Measurements from ENCODE around the gene WWOX. TPM values are rescaled to one million over a fixed set of nuclear protein-coding genes. Genes with fewer than 3 reads are reported as not detected.

Gene WWOX
- total RNA-seq, 6 experiments from 2014 or later = 13.0 to 24.3 (median 16.5) TPM

- Histone ChIP-seq H3K4me1 (peaks cover 0 to 14% (median 0%) of the 10 kb centered on the region in 4 donors), H3K9me3 (no peaks in the 10 kb centered on the region), H3K36me3 (no peaks in the 10 kb centered on the region), H3K27me3 (no peaks in the 10 kb centered on the region), H3K4me3 (no peak overlapping the region), H3K27ac (no peak overlapping the region)
- intact Hi-C loops (cut with DNase I) = no loop called here
- ATAC-seq (no peak), DNase-seq (no peak)
- TF ChIP-seq POLR2A (IDR thresholded peaks at IDR 0.05) (no peak), CTCF (IDR thresholded peaks at IDR 0.05) (no peak)
- WGBS (ENCODE audit: insufficient coverage, low coverage, low lambda C conversion rate, missing lambda C conversion rate) = 89% methylated on average over 1 of the region's 1 CpG
Observed at GRCh38 chr16:78731785-78732184, 632.3 kb downstream of the WWOX start.

- ATAC-seq = no peak
- H3K4me3 ChIP-seq = no peak overlapping the region
- intact Hi-C loops (cut with DNase I) = no loop called here
- no peak for TF ChIP-seq CTCF (IDR thresholded peaks at IDR 0.05)
- no peak for TF ChIP-seq POLR2A (IDR thresholded peaks at IDR 0.05)
- no peaks in the 10 kb centered on the region for H3K36me3 ChIP-seq
- peaks cover 0 to 10% (median 0%) of the 10 kb centered on the region in 4 donors for H3K4me1 ChIP-seq
- no peak for DNase-seq
- no peaks in the 10 kb centered on the region for H3K27me3 ChIP-seq
- no peak overlapping the region for H3K27ac ChIP-seq
- no peaks in the 10 kb centered on the region for H3K9me3 ChIP-seq
- 81% methylated on average over 7 of the region's 7 CpGs for WGBS (ENCODE audit: insufficient coverage, low coverage, low lambda C conversion rate, missing lambda C conversion rate)
Observed at GRCh38 chr16:78732696-78733095, 633.2 kb downstream of the WWOX start.

- H3K27me3 ChIP-seq = no peaks in the 10 kb centered on the region
- no peaks in the 10 kb centered on the region for H3K36me3 ChIP-seq
- no peak for TF ChIP-seq CTCF (IDR thresholded peaks at IDR 0.05)
- no peak for TF ChIP-seq POLR2A (IDR thresholded peaks at IDR 0.05)
- intact Hi-C loops (cut with DNase I) = no loop called here
- WGBS (ENCODE audit: insufficient coverage, low coverage, low lambda C conversion rate, missing lambda C conversion rate) = 79% methylated on average over 6 of the region's 6 CpGs
- H3K4me3 ChIP-seq = no peak overlapping the region
- no peak overlapping the region for H3K27ac ChIP-seq
- DNase-seq = no peak
- no peaks in the 10 kb centered on the region for H3K9me3 ChIP-seq
- ATAC-seq = no peak
- peaks cover 0 to 10% (median 0%) of the 10 kb centered on the region in 4 donors for H3K4me1 ChIP-seq
Observed at GRCh38 chr16:78735337-78735736, 635.9 kb downstream of the WWOX start.

GRCh38 chr16:78737630-78738029 is 638.2 kb downstream of the WWOX start:
- ATAC-seq (peak in 2 of 4 donors; percentile 39 to 56), DNase-seq (no peak)
- Histone ChIP-seq H3K4me1 (peaks cover 0 to 16% (median 0%) of the 10 kb centered on the region in 4 donors), H3K36me3 (no peaks in the 10 kb centered on the region), H3K27ac (no peak overlapping the region), H3K4me3 (no peak overlapping the region), H3K9me3 (no peaks in the 10 kb centered on the region), H3K27me3 (no peaks in the 10 kb centered on the region)
- TF ChIP-seq CTCF (IDR thresholded peaks at IDR 0.05) (no peak), POLR2A (IDR thresholded peaks at IDR 0.05) (no peak)
- WGBS (ENCODE audit: insufficient coverage, low coverage, low lambda C conversion rate, missing lambda C conversion rate) = 61% methylated on average over 2 of the region's 2 CpGs
- intact Hi-C loops (cut with DNase I) = no loop called here

GRCh38 chr16:78738557-78738956 is 639.1 kb downstream of the WWOX start:
- Histone ChIP-seq H3K27me3 (no peaks in the 10 kb centered on the region), H3K27ac (no peak overlapping the region), H3K4me1 (peaks cover 0 to 16% (median 0%) of the 10 kb centered on the region in 4 donors), H3K36me3 (no peaks in the 10 kb centered on the region), H3K4me3 (no peak overlapping the region), H3K9me3 (no peaks in the 10 kb centered on the region)
- DNase-seq (no peak), ATAC-seq (no peak)
- TF ChIP-seq POLR2A (IDR thresholded peaks at IDR 0.05) = no peak
- TF ChIP-seq CTCF (IDR thresholded peaks at IDR 0.05) = no peak
- whole genome bisulfite sequencing (ENCODE audit: insufficient coverage, low coverage, low lambda C conversion rate, missing lambda C conversion rate) = 95% methylated on average over 5 of the region's 5 CpGs
- intact Hi-C loops (cut with DNase I) = no loop called here

All from right lobe of liver (tissue), 6 donors.